Keratinocyte (primary cell): Measurements from ENCODE around the gene SEC62. TPM values are rescaled to one million over a fixed set of nuclear protein-coding genes. Genes with fewer than 3 reads are reported as not detected.

Experiments
- DNase-seq: peaks from one replicate; pipeline ENCODE4 v3.0.0-alpha.2; 2011; ENCODE audit warnings: low read depth, missing footprints, low spot score
- FAIRE-seq: peaks from 2 replicates; lab custom pipeline; 2011; peaks lifted over from hg19 to GRCh38; lab: Jason Lieb, UNC
- H2AFZ ChIP-seq: 2 replicates; pipeline ENCODE4 v1.6.0; 2012; ENCODE audit warnings: low read length, control low read depth, inconsistent platforms; ENCODE audit not compliant: control insufficient read depth
- H3K27ac ChIP-seq: 2 replicates; pipeline ENCODE4 v1.5.1; 2011; ENCODE audit warnings: low read length; ENCODE audit not compliant: control insufficient read depth, insufficient read depth
- H3K27me3 ChIP-seq: 3 replicates; pipeline ENCODE4 v1.6.0; 2011; ENCODE audit warnings: low read length; ENCODE audit not compliant: control insufficient read depth, insufficient read depth; ENCODE audit errors: extremely low read depth
- H3K36me3 ChIP-seq, 2 experiments: 2 replicates in 1 of 2; 3 replicates in 1 of 2; pipeline ENCODE4 v1.5.1; 2011; ENCODE audit warnings: low read length in 2 of 2, mild to moderate bottlenecking in 1 of 2; ENCODE audit not compliant: control insufficient read depth in 2 of 2, insufficient read depth in 2 of 2; ENCODE audit errors: extremely low read depth in 1 of 2
- H3K4me1 ChIP-seq: 3 replicates; pipeline ENCODE4 v1.5.1; 2011; ENCODE audit warnings: low read length; ENCODE audit not compliant: control insufficient read depth, insufficient read depth; ENCODE audit errors: extremely low read depth
- H3K4me2 ChIP-seq: 3 replicates; pipeline ENCODE4 v1.6.0; 2011; ENCODE audit warnings: low read depth, low read length; ENCODE audit not compliant: control insufficient read depth, insufficient read depth; ENCODE audit errors: extremely low read depth
- H3K4me3 ChIP-seq, 3 experiments: fragments of 200-600 bp in 1 of 3; sonication (generic) in 1 of 3; 2 replicates in 2 of 3; 3 replicates in 1 of 3; pipeline ENCODE4 v1.5.1; 2011 to 2016; ENCODE audit warnings: low read length in 3 of 3, mild to moderate bottlenecking in 3 of 3, control low read depth in 2 of 3, inconsistent platforms in 1 of 3, low read depth in 1 of 3, mixed read lengths in 1 of 3, mixed run types in 1 of 3, moderate library complexity in 1 of 3; ENCODE audit not compliant: control insufficient read depth in 2 of 3, insufficient read depth in 2 of 3; ENCODE audit errors: extremely low read depth in 1 of 3
- H3K79me2 ChIP-seq: 2 replicates; pipeline ENCODE4 v1.6.0; 2012; ENCODE audit warnings: low read length; ENCODE audit not compliant: control insufficient read depth, insufficient read depth
- H3K9ac ChIP-seq: 3 replicates; pipeline ENCODE4 v1.6.0; 2011; ENCODE audit warnings: low read length; ENCODE audit not compliant: control insufficient read depth, insufficient read depth; ENCODE audit errors: extremely low read depth
- H3K9me1 ChIP-seq: 3 replicates; pipeline ENCODE4 v1.6.0; 2011; ENCODE audit warnings: low read length; ENCODE audit not compliant: control insufficient read depth, insufficient read depth; ENCODE audit errors: extremely low read depth
- H3K9me3 ChIP-seq: 2 replicates; pipeline ENCODE4 v1.5.1; 2012; ENCODE audit warnings: low read depth, low read length; ENCODE audit not compliant: control insufficient read depth
- H4K20me1 ChIP-seq: 3 replicates; pipeline ENCODE4 v1.6.0; 2011; ENCODE audit warnings: low read length; ENCODE audit not compliant: control insufficient read depth, insufficient read depth; ENCODE audit errors: extremely low read depth
- CTCF ChIP-seq, 3 experiments: IDR thresholded peaks in 1 of 3; conservative IDR thresholded peaks in 1 of 3; optimal IDR thresholded peaks in 1 of 3; 2 replicates in 2 of 3; 3 replicates in 1 of 3; pipeline versions ENCODE3 to v1.5.1; 2011; ENCODE audit warnings: low read length in 3 of 3, mild to moderate bottlenecking in 3 of 3, moderate library complexity in 2 of 3, control low read depth in 1 of 3, inconsistent platforms in 1 of 3; ENCODE audit not compliant: insufficient read depth in 2 of 3; ENCODE audit errors: extremely low read depth in 1 of 3
- EZH2 ChIP-seq: IDR thresholded peaks from one replicate; pipeline ENCODE4 v1.6.1; 2012; ENCODE audit warnings: inconsistent platforms, mild to moderate bottlenecking, low read length, moderate library complexity
- dilution Hi-C: fragments of 300-500 bp; cut with MboI; formaldehyde crosslinking; loops from one replicate; pipeline ENCODE4 v1.7.0; 2020; ENCODE audit warnings: low sequenced_read_pairs; ENCODE audit not compliant: extremely low pct_ligation_motif_present
- polyA plus RNA-seq, 5 experiments: library from polyadenylated mRNA; depleted of rRNA in 3 of 5; stranded (reverse) in 3 of 5; stranded (forward) in 1 of 5; unstranded in 1 of 5; fragments of >200 nt; gene quantifications; 1 replicate in 1 of 5; 2 replicates in 3 of 5; 3 replicates in 1 of 5; pipeline versions ENCODE4 v1.2.1 to v1.2.3, GENCODE V29; 2011 to 2012; ENCODE audit warnings: missing spikeins in 2 of 5, low read depth in 1 of 5, low replicate concordance in 1 of 5

The SEC62 gene
- polyA plus RNA-seq, 1 donor (not counting 4 experiments of a cell fraction or from before 2014, with no cell fraction given) = 63.3 TPM

- TF ChIP-seq EZH2 = no peak
- TF ChIP-seq CTCF (optimal IDR thresholded peaks at IDR 0.05 in 1 of 3, IDR thresholded peaks at IDR 0.05 in 1 of 3, conservative IDR thresholded peaks at IDR 0.05 in 1 of 3; ENCODE audit: extremely low read depth in 1 of 3, insufficient read depth in 2 of 3, low read length in 3 of 3) = no peak
- Histone ChIP-seq H3K9me1 (no peaks in the 10 kb centered on the region), H3K27ac (no peak overlapping the region), H3K4me3 (no peak overlapping the region), H4K20me1 (no peaks in the 10 kb centered on the region), H3K9ac (no peak overlapping the region), H2AFZ (no peak overlapping the region), H3K27me3 (no peaks in the 10 kb centered on the region), H3K9me3 (no peaks in the 10 kb centered on the region), H3K79me2 (no peaks in the 10 kb centered on the region), H3K36me3 (no peaks in the 10 kb centered on the region), H3K4me2 (no peak overlapping the region), H3K4me1 (no peaks in the 10 kb centered on the region)
- dilution Hi-C loops = no loop called here
- FAIRE-seq (no peak), DNase-seq (no peak)
Measured at GRCh38 chr3:169939320-169939719, 27.3 kb upstream of the SEC62 start.

- H4K20me1 ChIP-seq = no peaks in the 10 kb centered on the region
- H3K9me3 ChIP-seq = no peaks in the 10 kb centered on the region
- no peak overlapping the region for H3K4me3 ChIP-seq
- dilution Hi-C loops = no loop called here
- H2AFZ ChIP-seq = no peak overlapping the region
- H3K4me2 ChIP-seq = no peak overlapping the region
- TF ChIP-seq CTCF (optimal IDR thresholded peaks at IDR 0.05 in 1 of 3, IDR thresholded peaks at IDR 0.05 in 1 of 3, conservative IDR thresholded peaks at IDR 0.05 in 1 of 3; ENCODE audit: extremely low read depth in 1 of 3, insufficient read depth in 2 of 3, low read length in 3 of 3) (no peak), EZH2 (no peak)
- H3K4me1 ChIP-seq = no peaks in the 10 kb centered on the region
- FAIRE-seq = no peak
- H3K79me2 ChIP-seq = no peaks in the 10 kb centered on the region
- no peak overlapping the region for H3K9ac ChIP-seq
- H3K27ac ChIP-seq = no peak overlapping the region
- DNase-seq = no peak
- no peaks in the 10 kb centered on the region for H3K27me3 ChIP-seq
- no peaks in the 10 kb centered on the region for H3K9me1 ChIP-seq
- no peaks in the 10 kb centered on the region for H3K36me3 ChIP-seq
Measured at GRCh38 chr3:169939751-169940150, 26.9 kb upstream of the SEC62 start.
